AG09319 (cell line): Measurements from ENCODE around the gene ELP2.
"Not testable (repeated sequence)": the region's sequence is repeated elsewhere in the genome, so short reads cannot be mapped to it uniquely, and the experiment has no call there.

ENCODE experiments used
- DNase-seq: peaks from one replicate; pipeline ENCODE4 v3.0.0-alpha.2; 2010; ENCODE audit warnings: low read depth; ENCODE audit errors: extremely low read depth
- TF ChIP-seq, protein P1 (sequence below): IDR thresholded peaks from 2 replicates; pipeline ENCODE4 v1.5.1; 2011; ENCODE audit warnings: low read depth, mild to moderate bottlenecking, inconsistent platforms, low read length, moderate library complexity

ELP2 gene

GRCh38 chr18:36158266-36158867 is 28.7 kb downstream of the ELP2 start:
- peak; percentile 80 for DNase-seq
- TF ChIP-seq, protein P1, sequence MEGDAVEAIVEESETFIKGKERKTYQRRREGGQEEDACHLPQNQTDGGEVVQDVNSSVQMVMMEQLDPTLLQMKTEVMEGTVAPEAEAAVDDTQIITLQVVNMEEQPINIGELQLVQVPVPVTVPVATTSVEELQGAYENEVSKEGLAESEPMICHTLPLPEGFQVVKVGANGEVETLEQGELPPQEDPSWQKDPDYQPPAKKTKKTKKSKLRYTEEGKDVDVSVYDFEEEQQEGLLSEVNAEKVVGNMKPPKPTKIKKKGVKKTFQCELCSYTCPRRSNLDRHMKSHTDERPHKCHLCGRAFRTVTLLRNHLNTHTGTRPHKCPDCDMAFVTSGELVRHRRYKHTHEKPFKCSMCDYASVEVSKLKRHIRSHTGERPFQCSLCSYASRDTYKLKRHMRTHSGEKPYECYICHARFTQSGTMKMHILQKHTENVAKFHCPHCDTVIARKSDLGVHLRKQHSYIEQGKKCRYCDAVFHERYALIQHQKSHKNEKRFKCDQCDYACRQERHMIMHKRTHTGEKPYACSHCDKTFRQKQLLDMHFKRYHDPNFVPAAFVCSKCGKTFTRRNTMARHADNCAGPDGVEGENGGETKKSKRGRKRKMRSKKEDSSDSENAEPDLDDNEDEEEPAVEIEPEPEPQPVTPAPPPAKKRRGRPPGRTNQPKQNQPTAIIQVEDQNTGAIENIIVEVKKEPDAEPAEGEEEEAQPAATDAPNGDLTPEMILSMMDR, result no peak

DNA sequence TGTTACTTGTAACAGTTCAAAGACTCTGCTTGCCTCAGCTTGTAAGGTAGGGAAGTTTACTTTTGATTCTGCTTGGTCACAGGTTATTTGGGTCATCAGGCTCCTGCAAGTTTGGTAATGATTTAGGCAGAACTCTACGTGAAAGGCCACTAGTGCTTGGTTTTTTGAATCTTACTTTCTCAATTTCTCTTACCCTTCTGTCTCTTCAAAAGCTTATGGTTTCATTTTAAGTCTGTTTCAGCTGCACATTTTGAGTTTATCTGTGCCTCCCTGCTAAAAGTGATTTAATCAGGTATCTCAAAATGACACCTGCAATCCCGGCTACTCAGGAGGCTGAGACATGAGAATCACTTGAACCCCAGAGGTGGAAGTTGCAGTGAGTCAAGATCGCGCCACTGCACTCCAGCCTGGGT is 31.3 kb downstream of the ELP2 start:
- TF ChIP-seq, protein P1, result no peak
- DNase-seq, result no peak

DNA sequence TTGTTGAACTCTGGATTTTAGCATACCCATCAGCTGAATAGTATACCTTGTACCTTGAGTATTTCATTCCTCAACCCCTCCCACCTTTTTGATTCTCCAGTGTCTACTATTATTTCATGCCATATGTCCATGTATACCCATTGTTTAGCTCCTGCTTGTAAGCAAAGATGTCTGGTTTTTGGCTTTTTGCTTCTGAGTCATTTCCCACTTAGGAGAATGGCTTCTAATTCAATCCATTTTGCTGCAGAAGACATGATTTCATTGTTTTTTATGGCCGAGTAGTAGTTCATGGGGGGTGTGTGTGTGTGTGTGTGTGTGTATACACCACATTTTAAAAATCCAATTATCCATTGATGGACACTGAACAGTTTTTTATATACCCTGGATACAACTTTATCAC is 33.3 kb downstream of the ELP2 start:
- DNase-seq, result no peak
- TF ChIP-seq, protein P1, result no peak

DNA sequence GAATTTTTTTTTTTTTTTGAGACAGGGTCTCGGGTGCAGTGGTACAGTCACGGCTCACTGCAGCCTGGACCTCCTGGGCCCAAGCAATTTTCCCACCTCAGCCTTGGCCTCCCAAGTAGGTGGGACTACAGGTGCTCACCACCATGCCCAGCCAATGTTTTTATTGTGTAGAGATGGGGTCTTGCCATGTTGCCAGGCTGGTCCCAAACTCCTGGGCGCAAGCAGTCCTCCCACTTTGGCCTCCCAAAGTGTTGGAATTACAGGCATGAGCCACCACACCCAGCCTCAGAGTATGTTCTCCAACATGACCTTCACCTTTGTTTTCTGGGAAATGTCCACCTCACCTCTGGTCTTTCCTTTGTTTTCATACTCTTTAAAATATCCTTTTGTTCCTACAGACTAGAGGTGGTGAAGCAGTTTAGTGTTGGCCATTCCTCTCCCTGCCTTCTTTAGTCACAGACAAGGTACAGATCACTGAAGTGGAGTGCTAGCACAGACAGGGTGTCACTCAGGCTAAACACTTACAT is 38.1 kb downstream of the ELP2 start:
- no peak for DNase-seq
- TF ChIP-seq, protein P1, result no peak

DNA sequence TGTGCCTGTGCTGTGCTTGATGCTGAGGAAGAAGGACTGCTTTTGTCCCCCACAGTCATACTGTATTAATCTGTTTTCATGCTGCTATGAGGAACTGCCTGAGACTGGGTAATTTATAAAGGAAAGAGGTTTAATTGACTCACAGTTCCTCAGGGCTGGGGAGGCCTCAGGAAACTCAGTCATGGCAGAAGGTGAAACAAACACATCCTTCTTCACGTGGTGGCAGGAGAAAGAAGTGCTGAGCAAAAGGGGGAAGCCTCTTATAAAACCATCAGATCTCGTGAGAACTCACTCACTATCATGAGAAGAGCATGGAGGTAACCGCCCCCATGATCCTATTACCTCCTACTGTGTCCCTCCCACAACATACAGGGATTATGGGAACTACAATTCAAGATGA is 38.6 kb downstream of the ELP2 start:
- DNase-seq, result not testable (repeated sequence)

- no peak for DNase-seq
- TF ChIP-seq, protein P1, result no peak
Observed at GRCh38 chr18:36169938-36170337, 40.2 kb downstream of the ELP2 start.

- DNase-seq, result no peak
- TF ChIP-seq, protein P1, result no peak
Observed at GRCh38 chr18:36175481-36175880, 45.8 kb downstream of the ELP2 start.

GRCh38 chr18:36176177-36176584 is 46.5 kb downstream of the ELP2 start:
- TF ChIP-seq, protein P1, result no peak
- no peak for DNase-seq
